Panc1 (cell line): ENCODE data around the gene KCTD5. TPM values are rescaled to one million over a fixed set of nuclear protein-coding genes. Genes with fewer than 3 reads are reported as not detected.

ENCODE experiments used
- ATAC-seq: fragments of 200-7000 bp; cut with Tn5 transposase; 2 replicates; pipeline ENCODE4 v1.9.1; 2020; ENCODE audit warnings: mild to moderate bottlenecking, moderate library complexity
- BruUV-seq: library from RNA; stranded (reverse); fragments of 400-500 nt; replicated peaks from 2 replicates; lab custom pipeline; 2021; lab: Mats Ljungman, UMichigan
- CTCF ChIA-PET: fragments of 300-600 bp; sonication (Branson Sonifier 250); formaldehyde crosslinking; loops from one replicate; lab custom pipeline; 2022; ENCODE audit warnings: antibody characterized with exemption; lab: Charles Lee
- POLR2A ChIA-PET: fragments of 300-600 bp; sonication (Branson Sonifier 250); formaldehyde crosslinking; loops from one replicate; lab custom pipeline; 2022; ENCODE audit warnings: antibody characterized with exemption; lab: Charles Lee
- DNase-seq: peaks from one replicate; pipeline ENCODE4 v3.0.0-alpha.2; 2010; ENCODE audit warnings: low read depth, low spot score
- H3K27ac ChIP-seq: 2 replicates; pipeline ENCODE4 v1.5.1; 2011; ENCODE audit warnings: mild to moderate bottlenecking, low read length, inconsistent platforms
- H3K27me3 ChIP-seq: fragments of 200-500 bp; sonication (Bioruptor generic); 2 replicates; pipeline ENCODE4 v1.6.0; 2014; ENCODE audit warnings: low read length, inconsistent platforms; ENCODE audit not compliant: control insufficient read depth, insufficient read depth
- H3K36me3 ChIP-seq: fragments of 200-500 bp; sonication (Bioruptor generic); 2 replicates; pipeline ENCODE4 v1.5.1; 2014; ENCODE audit warnings: inconsistent platforms, mild to moderate bottlenecking, low read length, moderate library complexity; ENCODE audit not compliant: control insufficient read depth, insufficient read depth
- H3K4me1 ChIP-seq: 2 replicates; pipeline ENCODE4 v1.5.1; 2011; ENCODE audit warnings: inconsistent platforms, mild to moderate bottlenecking, low read length, moderate library complexity; ENCODE audit not compliant: control insufficient read depth, insufficient read depth
- H3K4me3 ChIP-seq, 2 experiments: 2 replicates each; pipeline ENCODE4 v1.5.1; 2011 to 2012; ENCODE audit warnings: low read depth in 2 of 2, low read length in 2 of 2, mild to moderate bottlenecking in 2 of 2, inconsistent platforms in 1 of 2, moderate library complexity in 1 of 2
- H3K9me3 ChIP-seq: fragments of 200-500 bp; sonication (Bioruptor generic); 2 replicates; pipeline ENCODE4 v1.5.1; 2014; ENCODE audit warnings: low read depth, mild to moderate bottlenecking, inconsistent platforms, low read length, moderate library complexity; ENCODE audit not compliant: control insufficient read depth, insufficient read depth
- CTCF ChIP-seq: fragments of 450-650 bp; IDR thresholded peaks from 2 replicates; pipeline ENCODE4 v1.5.1; 2017; ENCODE audit warnings: mild to moderate bottlenecking
- POLR2AphosphoS5 ChIP-seq: IDR thresholded peaks from 2 replicates; pipeline ENCODE4 v1.6.1; 2012; ENCODE audit warnings: mild to moderate bottlenecking, low read depth, low read length, moderate library complexity
- REST ChIP-seq, 2 experiments: IDR thresholded peaks; 2 replicates each; pipeline ENCODE4 v1.6.1; 2011 to 2012; ENCODE audit warnings: low read depth in 2 of 2, control low read depth in 1 of 2, low read length in 1 of 2, mild to moderate bottlenecking in 1 of 2, moderate library complexity in 1 of 2; ENCODE audit not compliant: insufficient read depth in 1 of 2
- SIN3A ChIP-seq: IDR thresholded peaks from 2 replicates; pipeline ENCODE4 v1.6.1; 2012; ENCODE audit warnings: low read depth, mild to moderate bottlenecking, low read length, moderate library complexity, borderline replicate concordance; ENCODE audit not compliant: insufficient read depth
- TCF7L2 ChIP-seq: IDR thresholded peaks from 2 replicates; pipeline ENCODE4 v1.6.1; 2011; ENCODE audit warnings: mild to moderate bottlenecking, low read depth, low read length, inconsistent platforms
- in situ Hi-C: cut with HindIII; loops from 2 replicates; pipeline ENCODE4 v1.10.0; 2016; ENCODE audit warnings: low sequenced_read_pairs, low pct_unique_long_range_greater_than_20kb
- intact Hi-C: fragments of 100-400 bp; cut with micrococcal nuclease; formaldehyde crosslinking; loops from one replicate; pipeline ENCODE4 v1.10.0; 2022; ENCODE audit not compliant: unreplicated experiment
- total RNA-seq: library from RNA; stranded (reverse); gene quantifications from one replicate; pipeline ENCODE4 v1.2.1, GENCODE V29; 2021; ENCODE audit not compliant: unreplicated experiment

Gene KCTD5
- total RNA-seq, 1 experiment from 2014 or later = 61.1 TPM

- TF ChIP-seq SIN3A = no peak
- TF ChIP-seq CTCF = no peak
- TF ChIP-seq TCF7L2 = no peak
- ChIA-PET CTCF (no interaction called here), POLR2A (interaction anchor here (0.7 kb wide), 1 partner anchor 19 kb away, joined by 3 read pairs; no protein-coding TSS in a partner anchor)
- peaks cover 9% of the 10 kb centered on the region; the same call in 1 of the 2 replicates for H3K36me3 ChIP-seq
- no peaks in the 10 kb centered on the region for H3K27me3 ChIP-seq
- no peak for DNase-seq
- intact Hi-C loops = no loop called here
- no peak for ATAC-seq
- no peak overlapping the region for H3K27ac ChIP-seq
- no TSS peak for BruUV-seq
- H3K4me3 ChIP-seq = no peak overlapping the region
- in situ Hi-C loops = no loop called here
- no peaks in the 10 kb centered on the region for H3K9me3 ChIP-seq
- peaks cover 4% of the 10 kb centered on the region; the same call in 1 of the 2 replicates for H3K4me1 ChIP-seq
Observed at GRCh38 chr16:2749936-2750335, 67.6 kb downstream of the KCTD5 start.

- CTCF ChIA-PET = no interaction called here
- DNase-seq = no peak
- POLR2A ChIA-PET = no interaction called here
Observed at GRCh38 chr16:2751577-2752034, 69.3 kb downstream of the KCTD5 start.

More at GRCh38 chr16:2751577-2752034, 69.3 kb downstream of the KCTD5 start:
- Histone ChIP-seq H3K9me3 (no peaks in the 10 kb centered on the region), H3K36me3 (peaks cover 9% of the 10 kb centered on the region; the same call in 1 of the 2 replicates), H3K4me1 (peaks cover 18% of the 10 kb centered on the region), H3K27ac (peak overlapping the region; percentile 87), H3K4me3 (peak overlapping the region; percentile 81 to 84), H3K27me3 (no peaks in the 10 kb centered on the region)
- intact Hi-C loops (no loop called here), in situ Hi-C loops (no loop called here)
- TF ChIP-seq TCF7L2 (no peak), CTCF (no peak), REST (IDR thresholded peaks at IDR 0.05; ENCODE audit: insufficient read depth in 1 of 2, low read depth in 2 of 2, low read length in 1 of 2) (no peak), SIN3A (no peak), POLR2AphosphoS5 (no peak)
- BruUV-seq = TSS peak; percentile 88
- ATAC-seq = no peak
